Stimulated activated CD8-positive, alpha-beta memory T cell treated with anti-CD3 and anti-CD28 coated beads, Interleukin-4, amount 100 ng/mL, for 1 hour (primary cell): ENCODE results near the gene SCN11A.

Source experiments
- DNase-seq, 2 donors: peaks; one replicate each; pipeline ENCODE4 v3.0.0-alpha.2; 2020; ENCODE audit warnings: low read depth in 2 of 2, low spot score in 1 of 2

Gene SCN11A

DNA sequence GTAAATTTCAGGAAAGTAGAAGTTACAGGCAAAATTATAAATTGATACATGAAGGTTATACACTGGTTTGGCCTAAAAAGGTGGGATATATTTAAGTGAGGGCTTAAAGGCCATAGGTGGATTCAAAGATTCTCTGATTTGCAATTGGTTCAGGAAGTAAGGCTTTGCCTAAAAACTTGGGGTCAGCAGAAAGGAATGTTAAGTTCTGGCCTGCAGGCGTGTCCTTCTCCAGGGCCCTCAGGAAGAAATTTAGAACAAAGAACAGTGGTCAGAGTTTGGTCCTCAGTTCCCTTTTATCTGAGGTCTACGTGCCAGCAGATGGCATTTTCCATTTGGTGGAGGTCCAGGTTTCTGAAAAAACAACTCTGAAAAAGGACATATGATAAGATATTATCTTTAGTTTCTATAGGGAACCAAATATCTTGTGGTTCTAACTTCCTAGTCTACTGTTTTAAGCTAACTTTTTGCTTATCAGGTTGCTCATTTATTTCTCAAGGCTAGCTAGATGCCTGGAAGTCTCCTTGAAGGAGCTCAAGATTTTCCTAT is 40.5 kb downstream of the SCN11A start:
- no peak for DNase-seq

DNA sequence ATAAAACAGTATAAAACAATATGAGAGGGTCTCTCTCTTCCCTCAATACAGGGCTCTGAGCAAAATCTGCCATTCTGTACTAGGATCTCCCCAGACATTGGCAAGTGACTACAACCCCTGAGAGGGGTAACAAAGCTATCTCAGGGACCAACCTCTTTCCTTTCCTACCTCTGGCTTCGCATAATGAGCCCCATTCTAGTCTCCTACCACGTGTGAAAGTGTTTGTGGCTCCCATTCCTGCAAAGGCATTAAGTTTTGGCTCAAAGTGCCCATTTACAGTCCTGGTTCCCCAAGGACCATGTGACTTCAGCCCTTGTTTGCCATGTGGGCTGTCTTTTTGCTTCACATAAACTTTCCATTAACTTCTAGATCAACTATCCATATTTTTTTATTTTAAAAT is 46.4 kb downstream of the SCN11A start:
- no peak for DNase-seq
